SK-N-SH treated with all-trans-retinoic acid at 6 μM for 48 hours (cell line): ENCODE results near the gene CLCN4.

Experiments used
- ATAC-seq: fragments of 200-7000 bp; cut with Tn5 transposase; 3 replicates; pipeline ENCODE4 v1.9.1; 2020; ENCODE audit warnings: mild to moderate bottlenecking, moderate library complexity
- ARNTL ChIP-seq: fragments of 450-650 bp; formaldehyde crosslinking; IDR thresholded peaks from 2 replicates; pipeline ENCODE4 v1.5.0; 2020; ENCODE audit warnings: low read depth, mild to moderate bottlenecking, moderate library complexity, borderline replicate concordance
- BACH2 ChIP-seq: fragments of 250-450 bp; sonication (Bioruptor Pico); IDR thresholded peaks from 2 replicates; pipeline ENCODE4 v1.9.0; 2021; ENCODE audit warnings: mild to moderate bottlenecking, borderline replicate concordance
- CREB5 ChIP-seq: fragments of 250-450 bp; sonication (Bioruptor Pico); IDR thresholded peaks from 2 replicates; pipeline ENCODE4 v1.5.1; 2020; ENCODE audit warnings: low read depth, mild to moderate bottlenecking, moderate library complexity
- CSDC2 ChIP-seq: fragments of 250-450 bp; sonication (Bioruptor Pico); IDR thresholded peaks from 2 replicates; pipeline ENCODE4 v1.5.0; 2020; ENCODE audit warnings: mild to moderate bottlenecking, moderate library complexity
- CSRNP3 ChIP-seq: fragments of 250-450 bp; sonication (Bioruptor Pico); IDR thresholded peaks from 2 replicates; pipeline ENCODE4 v1.5.1; 2021; ENCODE audit warnings: mild to moderate bottlenecking, moderate library complexity
- ESRRG ChIP-seq: fragments of 250-450 bp; sonication (Bioruptor Pico); IDR thresholded peaks from 2 replicates; pipeline ENCODE4 v1.6.1; 2021; ENCODE audit warnings: mild to moderate bottlenecking
- GLIS3 ChIP-seq: fragments of 250-450 bp; sonication (Bioruptor Pico); IDR thresholded peaks from 2 replicates; pipeline ENCODE4 v1.5.0; 2020; ENCODE audit warnings: mild to moderate bottlenecking, moderate library complexity
- ISL1 ChIP-seq: fragments of 250-450 bp; sonication (Bioruptor Pico); IDR thresholded peaks from 2 replicates; pipeline ENCODE4 v2.1.2; 2022; ENCODE audit warnings: mild to moderate bottlenecking, moderate library complexity
- OSR1 ChIP-seq: fragments of 250-450 bp; sonication (Bioruptor Pico); IDR thresholded peaks from 2 replicates; pipeline ENCODE4 v1.8.0; 2022; ENCODE audit warnings: moderate library complexity, mild to moderate bottlenecking, inconsistent platforms
- PATZ1 ChIP-seq: fragments of 250-450 bp; sonication (Bioruptor Pico); IDR thresholded peaks from 2 replicates; pipeline ENCODE4 v1.8.0; 2020; ENCODE audit warnings: mild to moderate bottlenecking, moderate library complexity, borderline replicate concordance
- POU6F1 ChIP-seq: fragments of 250-450 bp; sonication (Bioruptor Pico); IDR thresholded peaks from 2 replicates; pipeline ENCODE4 v1.8.0; 2021; ENCODE audit warnings: low read depth, mild to moderate bottlenecking, moderate library complexity, borderline replicate concordance
- PPARA ChIP-seq: fragments of 250-450 bp; sonication (Bioruptor Pico); IDR thresholded peaks from 2 replicates; pipeline ENCODE4 v1.5.0; 2020; ENCODE audit warnings: mild to moderate bottlenecking, borderline replicate concordance
- RARB ChIP-seq: fragments of 250-450 bp; sonication (Bioruptor Pico); IDR thresholded peaks from 2 replicates; pipeline ENCODE4 v1.8.0; 2021; ENCODE audit warnings: mild to moderate bottlenecking, moderate library complexity
- SNAI2 ChIP-seq: fragments of 250-450 bp; sonication (Bioruptor Pico); IDR thresholded peaks from 2 replicates; pipeline ENCODE4 v1.5.0; 2020; ENCODE audit warnings: mild to moderate bottlenecking, moderate library complexity
- TCF4 ChIP-seq: fragments of 250-450 bp; sonication (Bioruptor Pico); IDR thresholded peaks from 2 replicates; pipeline ENCODE4 v1.8.0; 2021; ENCODE audit warnings: mild to moderate bottlenecking, moderate library complexity, borderline replicate concordance
- TOX ChIP-seq: fragments of 250-450 bp; sonication (Bioruptor Pico); IDR thresholded peaks from 2 replicates; pipeline ENCODE4 v1.8.0; 2021; ENCODE audit warnings: mild to moderate bottlenecking, moderate library complexity, borderline replicate concordance
- ZC3H10 ChIP-seq: fragments of 250-450 bp; sonication (Bioruptor Pico); IDR thresholded peaks from 2 replicates; pipeline ENCODE4 v1.5.1; 2021; ENCODE audit warnings: mild to moderate bottlenecking, moderate library complexity
- ZFP3 ChIP-seq: fragments of 250-450 bp; sonication (Bioruptor Pico); IDR thresholded peaks from 2 replicates; pipeline ENCODE4 v1.5.0; 2020; ENCODE audit warnings: mild to moderate bottlenecking, moderate library complexity
- ZFP30 ChIP-seq: fragments of 450-650 bp; formaldehyde crosslinking; IDR thresholded peaks from 2 replicates; pipeline ENCODE4 v1.5.0; 2022; ENCODE audit warnings: mild to moderate bottlenecking, moderate library complexity
- ZNF565 ChIP-seq: fragments of 450-650 bp; formaldehyde crosslinking; conservative IDR thresholded peaks from 2 replicates; pipeline ENCODE4 v1.5.0; 2020; ENCODE audit warnings: low read depth, mild to moderate bottlenecking, moderate library complexity
- ZNF70 ChIP-seq: fragments of 450-650 bp; formaldehyde crosslinking; IDR thresholded peaks from 2 replicates; pipeline ENCODE4 v1.5.0; 2020; ENCODE audit warnings: mild to moderate bottlenecking, moderate library complexity
- ZNF8 ChIP-seq: fragments of 450-650 bp; formaldehyde crosslinking; IDR thresholded peaks from 2 replicates; pipeline ENCODE4 v1.5.0; 2020; ENCODE audit warnings: mild to moderate bottlenecking, moderate library complexity

CLCN4 gene

GRCh38 chrX:10152086-10152485, 4.7 kb upstream of the CLCN4 start (continued):
- TF ChIP-seq POU6F1 (CRISPR knock-in tag), result no peak

- TF ChIP-seq POU6F1 (CRISPR knock-in tag) (no peak), CSDC2 (CRISPR knock-in tag) (no peak), BACH2 (CRISPR knock-in tag) (no peak), SNAI2 (no peak), ISL1 (no peak)
- no peak for ATAC-seq
Measured at GRCh38 chrX:10155137-10155536, 1.6 kb upstream of the CLCN4 start.

- TF ChIP-seq CSDC2 (CRISPR knock-in tag) (no peak), ZC3H10 (no peak), POU6F1 (CRISPR knock-in tag) (no peak), CREB5 (no peak), TOX (CRISPR knock-in tag) (no peak), TCF4 (CRISPR knock-in tag) (no peak), ZNF565 (CRISPR knock-in tag) (no peak), OSR1 (CRISPR knock-in tag) (no peak), ARNTL (CRISPR knock-in tag) (no peak), RARB (CRISPR knock-in tag) (no peak), ZNF8 (no peak), PPARA (CRISPR knock-in tag) (no peak), ESRRG (no peak), ZNF70 (CRISPR knock-in tag) (no peak), CSRNP3 (CRISPR knock-in tag) (no peak), ZFP3 (no peak), ZFP30 (CRISPR knock-in tag) (no peak), GLIS3 (CRISPR knock-in tag) (no peak)
- TF ChIP-seq, all 23 proteins: peak for 0
- ATAC-seq, result no peak
Measured at GRCh38 chrX:10157032-10157341, 212 bp downstream of the CLCN4 start.

- ATAC-seq, result no peak
- TF ChIP-seq GLIS3 (CRISPR knock-in tag) (no peak), OSR1 (CRISPR knock-in tag) (no peak), TOX (CRISPR knock-in tag) (no peak), BACH2 (CRISPR knock-in tag) (no peak), ZNF8 (no peak), SNAI2 (no peak), ZC3H10 (no peak), ISL1 (no peak; the same call in 1 of the 2 replicates), PATZ1 (CRISPR knock-in tag) (no peak), ZFP3 (no peak), ZNF70 (CRISPR knock-in tag) (no peak)
- TF ChIP-seq, all 23 proteins: peak for 0
Measured at GRCh38 chrX:10157543-10157942, 768 bp downstream of the CLCN4 start.
